Peyer's patch (tissue), 4 donors: ENCODE results near the gene ZNF718.

Source experiments
- POLR2A ChIP-seq, 2 donors: fragments of 450-650 bp; IDR thresholded peaks; one replicate each; pipeline ENCODE4 v1.5.1; 2017; ENCODE audit warnings: antibody characterized with exemption in 2 of 2, mild to moderate bottlenecking in 2 of 2, moderate library complexity in 2 of 2
- TF ChIP-seq, protein P1 (sequence below), 6 experiments: fragments of 450-650 bp in 4 of 6; fragments of 200-600 bp in 2 of 6; sonication (generic) in 1 of 6; IDR thresholded peaks; one replicate each; pipeline ENCODE4 v1.5.1; 2017 to 2019; ENCODE audit warnings: antibody characterized with exemption in 6 of 6, mild to moderate bottlenecking in 3 of 6, moderate library complexity in 1 of 6

DNA sequence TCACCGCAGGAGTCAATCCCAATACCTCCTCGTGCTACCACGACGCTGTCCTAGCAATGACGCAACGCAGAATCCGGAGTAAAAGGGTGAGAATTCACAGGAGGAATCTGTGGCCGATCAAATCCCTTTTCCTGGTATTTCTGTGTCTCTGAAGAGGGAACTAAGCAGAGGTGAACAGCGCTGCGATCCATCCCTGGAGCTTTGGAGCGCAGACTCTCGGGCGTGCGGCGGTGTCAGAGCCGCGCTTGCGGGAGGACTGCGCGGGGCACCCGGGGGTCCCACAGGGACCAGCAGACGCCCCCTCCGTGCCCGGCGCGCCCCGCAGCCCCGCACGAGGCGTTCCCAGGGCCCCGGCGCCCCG, 17.2 kb upstream of the ZNF718 start:
- TF ChIP-seq, protein P1, sequence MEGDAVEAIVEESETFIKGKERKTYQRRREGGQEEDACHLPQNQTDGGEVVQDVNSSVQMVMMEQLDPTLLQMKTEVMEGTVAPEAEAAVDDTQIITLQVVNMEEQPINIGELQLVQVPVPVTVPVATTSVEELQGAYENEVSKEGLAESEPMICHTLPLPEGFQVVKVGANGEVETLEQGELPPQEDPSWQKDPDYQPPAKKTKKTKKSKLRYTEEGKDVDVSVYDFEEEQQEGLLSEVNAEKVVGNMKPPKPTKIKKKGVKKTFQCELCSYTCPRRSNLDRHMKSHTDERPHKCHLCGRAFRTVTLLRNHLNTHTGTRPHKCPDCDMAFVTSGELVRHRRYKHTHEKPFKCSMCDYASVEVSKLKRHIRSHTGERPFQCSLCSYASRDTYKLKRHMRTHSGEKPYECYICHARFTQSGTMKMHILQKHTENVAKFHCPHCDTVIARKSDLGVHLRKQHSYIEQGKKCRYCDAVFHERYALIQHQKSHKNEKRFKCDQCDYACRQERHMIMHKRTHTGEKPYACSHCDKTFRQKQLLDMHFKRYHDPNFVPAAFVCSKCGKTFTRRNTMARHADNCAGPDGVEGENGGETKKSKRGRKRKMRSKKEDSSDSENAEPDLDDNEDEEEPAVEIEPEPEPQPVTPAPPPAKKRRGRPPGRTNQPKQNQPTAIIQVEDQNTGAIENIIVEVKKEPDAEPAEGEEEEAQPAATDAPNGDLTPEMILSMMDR (IDR thresholded peaks at IDR 0.05) = no peak
- TF ChIP-seq POLR2A (IDR thresholded peaks at IDR 0.05) = no peak
